Measurements from ENCODE around the gene TENT5C.

Gene TENT5C

DNA sequence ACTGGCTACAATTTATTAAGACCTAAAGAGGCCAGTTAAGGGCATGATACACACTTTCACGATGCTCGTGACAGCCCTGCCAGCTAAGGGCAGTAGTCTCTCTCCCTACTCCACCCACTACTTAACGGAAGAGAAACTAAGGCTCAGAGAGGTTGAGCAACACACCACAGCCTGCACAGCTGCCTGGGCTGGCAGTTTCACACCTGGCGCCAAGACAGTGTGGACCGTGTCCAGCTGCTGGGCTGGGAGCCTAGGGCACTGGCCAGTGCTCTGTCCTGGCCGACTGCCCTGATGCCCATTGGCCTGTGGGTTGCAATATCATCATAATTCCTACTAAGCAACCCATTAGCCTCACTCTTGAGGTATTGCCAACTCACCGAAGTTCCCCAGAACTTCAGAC, 27.6 kb downstream of the TENT5C start:
- DNase-seq (ENCODE audit: extremely low read depth, insufficient read length), result no peak
- Histone ChIP-seq H3K4me3 (replicated peaks; ENCODE audit: low read depth, low read length) (no peak overlapping the region), H3K27me3 (replicated peaks; ENCODE audit: control insufficient read depth, insufficient read depth, low read length) (no peaks in the 10 kb centered on the region; the same call in 1 of the 2 replicates), H3K36me3 (ENCODE audit: control insufficient read depth, insufficient read depth, low read length) (no peaks in the 10 kb centered on the region)
- TF ChIP-seq, protein P1, sequence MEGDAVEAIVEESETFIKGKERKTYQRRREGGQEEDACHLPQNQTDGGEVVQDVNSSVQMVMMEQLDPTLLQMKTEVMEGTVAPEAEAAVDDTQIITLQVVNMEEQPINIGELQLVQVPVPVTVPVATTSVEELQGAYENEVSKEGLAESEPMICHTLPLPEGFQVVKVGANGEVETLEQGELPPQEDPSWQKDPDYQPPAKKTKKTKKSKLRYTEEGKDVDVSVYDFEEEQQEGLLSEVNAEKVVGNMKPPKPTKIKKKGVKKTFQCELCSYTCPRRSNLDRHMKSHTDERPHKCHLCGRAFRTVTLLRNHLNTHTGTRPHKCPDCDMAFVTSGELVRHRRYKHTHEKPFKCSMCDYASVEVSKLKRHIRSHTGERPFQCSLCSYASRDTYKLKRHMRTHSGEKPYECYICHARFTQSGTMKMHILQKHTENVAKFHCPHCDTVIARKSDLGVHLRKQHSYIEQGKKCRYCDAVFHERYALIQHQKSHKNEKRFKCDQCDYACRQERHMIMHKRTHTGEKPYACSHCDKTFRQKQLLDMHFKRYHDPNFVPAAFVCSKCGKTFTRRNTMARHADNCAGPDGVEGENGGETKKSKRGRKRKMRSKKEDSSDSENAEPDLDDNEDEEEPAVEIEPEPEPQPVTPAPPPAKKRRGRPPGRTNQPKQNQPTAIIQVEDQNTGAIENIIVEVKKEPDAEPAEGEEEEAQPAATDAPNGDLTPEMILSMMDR (IDR thresholded peaks at IDR 0.05; ENCODE audit: insufficient read depth, low read length, poor library complexity, severe bottlenecking), result no peak

DNA sequence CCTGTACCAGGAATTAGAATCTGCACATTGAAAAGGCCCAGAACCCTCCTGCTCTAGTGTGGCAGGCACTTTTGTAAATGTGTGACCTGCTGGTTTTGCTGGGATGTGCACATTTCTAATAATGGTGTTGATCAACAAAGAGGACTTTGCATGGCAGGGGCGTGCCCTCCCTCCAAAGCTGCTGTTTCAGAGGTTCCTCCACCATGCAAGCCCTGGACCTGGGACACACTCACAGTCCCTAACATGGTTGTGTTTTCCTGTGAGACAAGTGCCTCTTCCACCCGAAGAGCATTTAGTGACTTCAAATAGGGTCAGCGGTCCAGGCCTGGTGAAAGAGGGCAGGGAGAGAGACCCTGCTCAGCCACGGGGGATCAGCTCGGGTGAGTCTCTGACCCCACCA, 28.1 kb downstream of the TENT5C start:
- no peak for DNase-seq (ENCODE audit: extremely low read depth, insufficient read length)
- TF ChIP-seq, protein P1 (IDR thresholded peaks at IDR 0.05; ENCODE audit: insufficient read depth, low read length, poor library complexity, severe bottlenecking), result no peak
- Histone ChIP-seq H3K4me3 (replicated peaks; ENCODE audit: low read depth, low read length) (no peak overlapping the region), H3K36me3 (ENCODE audit: control insufficient read depth, insufficient read depth, low read length) (no peaks in the 10 kb centered on the region), H3K27me3 (replicated peaks; ENCODE audit: control insufficient read depth, insufficient read depth, low read length) (no peaks in the 10 kb centered on the region; the same call in 1 of the 2 replicates)

DNA sequence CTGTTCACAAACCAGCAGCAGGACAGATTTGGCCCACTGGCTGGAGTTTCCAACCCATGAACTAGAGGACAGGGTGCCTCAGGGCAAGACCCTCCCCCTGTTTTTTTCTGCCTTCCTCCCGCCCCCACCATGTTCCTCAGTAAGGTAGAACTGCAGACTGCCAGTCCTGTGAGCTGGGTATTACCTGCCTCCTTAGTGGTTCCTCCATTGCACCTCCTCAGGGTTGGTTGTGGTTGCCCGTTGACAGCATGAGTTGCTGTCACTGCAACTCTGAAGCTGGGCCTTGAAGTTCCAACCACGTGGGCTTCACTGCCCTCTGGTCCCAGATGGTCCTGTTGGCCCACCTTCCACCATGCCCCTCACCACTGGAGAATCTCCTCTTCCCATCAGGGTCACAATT, 28.8 kb downstream of the TENT5C start:
- Histone ChIP-seq H3K27me3 (replicated peaks; ENCODE audit: control insufficient read depth, insufficient read depth, low read length) (no peaks in the 10 kb centered on the region; the same call in 1 of the 2 replicates), H3K4me3 (replicated peaks; ENCODE audit: low read depth, low read length) (no peak overlapping the region), H3K36me3 (ENCODE audit: control insufficient read depth, insufficient read depth, low read length) (no peaks in the 10 kb centered on the region)
- TF ChIP-seq, protein P1 (IDR thresholded peaks at IDR 0.05; ENCODE audit: insufficient read depth, low read length, poor library complexity, severe bottlenecking), result no peak
- DNase-seq (ENCODE audit: extremely low read depth, insufficient read length), result no peak

DNA sequence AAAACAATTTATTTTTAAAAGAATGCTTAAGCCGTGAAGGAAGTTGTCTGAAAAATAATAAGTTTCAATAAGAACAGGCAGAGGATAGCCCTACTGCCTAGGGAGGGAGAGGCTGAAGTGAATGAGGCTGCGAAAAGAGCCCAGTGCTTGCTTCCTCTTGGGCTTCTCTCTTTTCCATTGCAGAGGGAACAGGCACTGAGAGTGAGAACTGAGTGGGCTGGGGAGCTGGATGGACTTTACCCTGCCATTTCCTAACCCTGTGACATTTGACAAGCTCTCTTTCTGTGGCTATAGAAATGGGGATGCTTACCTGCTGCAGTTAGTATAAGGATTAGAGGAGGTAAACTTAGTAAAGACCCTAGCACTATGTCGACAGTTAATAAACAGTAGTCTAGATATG, 30.0 kb downstream of the TENT5C start:
- no peak for DNase-seq (ENCODE audit: extremely low read depth, insufficient read length)
- TF ChIP-seq, protein P1 (IDR thresholded peaks at IDR 0.05; ENCODE audit: insufficient read depth, low read length, poor library complexity, severe bottlenecking), result no peak
- Histone ChIP-seq H3K27me3 (replicated peaks; ENCODE audit: control insufficient read depth, insufficient read depth, low read length) (no peaks in the 10 kb centered on the region; the same call in 1 of the 2 replicates), H3K4me3 (replicated peaks; ENCODE audit: low read depth, low read length) (no peak overlapping the region), H3K36me3 (ENCODE audit: control insufficient read depth, insufficient read depth, low read length) (no peaks in the 10 kb centered on the region)

DNA sequence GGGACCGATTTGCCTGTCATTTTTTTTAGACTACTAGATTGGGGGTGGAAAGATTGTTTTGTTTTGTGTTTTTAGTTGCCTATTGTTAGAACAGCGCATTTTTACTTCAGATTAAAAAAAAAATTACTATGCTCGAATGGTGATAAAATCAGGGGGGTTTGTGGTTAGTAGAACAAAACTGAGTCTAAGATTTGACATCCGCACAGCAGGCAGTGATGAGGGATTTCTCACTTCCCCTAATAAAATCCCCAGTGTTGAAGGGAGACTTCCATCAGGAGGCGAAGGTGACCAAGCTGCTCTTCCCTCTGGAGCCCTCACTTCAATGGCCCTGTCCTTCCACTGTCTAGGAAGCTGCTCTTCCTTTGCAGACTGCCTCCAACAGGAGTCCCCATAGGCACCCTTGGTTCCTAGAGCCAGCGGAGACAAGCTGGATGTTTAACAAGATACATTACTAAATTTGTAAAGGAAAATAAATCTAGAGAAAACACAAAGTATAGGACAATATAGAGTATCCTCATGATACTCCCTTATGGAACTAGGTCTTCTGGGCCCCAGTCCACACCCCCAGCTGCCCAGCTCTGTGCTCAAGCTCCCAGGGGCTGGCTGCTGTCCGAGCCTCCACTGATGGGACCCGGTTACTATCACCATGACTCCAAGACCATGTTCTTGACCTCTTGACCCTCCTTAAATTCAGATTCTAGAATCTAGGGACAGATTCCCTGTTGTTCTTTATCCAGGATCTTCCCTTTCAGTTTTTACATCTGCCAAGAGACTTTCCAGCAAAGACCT, 31.0 kb downstream of the TENT5C start:
- H3K4me3 ChIP-seq (replicated peaks; ENCODE audit: low read depth, low read length), result no peak overlapping the region
- peaks cover 2% of the 10 kb centered on the region; the same call in 1 of the 2 replicates for H3K27me3 ChIP-seq (replicated peaks; ENCODE audit: control insufficient read depth, insufficient read depth, low read length)
- TF ChIP-seq, protein P1 (IDR thresholded peaks at IDR 0.05; ENCODE audit: insufficient read depth, low read length, poor library complexity, severe bottlenecking), result no peak
- DNase-seq (ENCODE audit: extremely low read depth, insufficient read length), result no peak
- no peaks in the 10 kb centered on the region for H3K36me3 ChIP-seq (ENCODE audit: control insufficient read depth, insufficient read depth, low read length)
